Stimulated activated CD4-positive, alpha-beta T cell treated with anti-CD3 and anti-CD28 coated beads, Interleukin-4, amount 100 ng/mL, for 4 hours (primary cell): ENCODE measurements around the gene NT5M.
"Not testable (repeated sequence)": the region's sequence is repeated elsewhere in the genome, so short reads cannot be mapped to it uniquely, and the experiment has no call there.

ENCODE experiments used
- DNase-seq, 2 experiments: peaks; one replicate each; pipeline ENCODE4 v3.0.0-alpha.2; 2020

NT5M gene

DNA sequence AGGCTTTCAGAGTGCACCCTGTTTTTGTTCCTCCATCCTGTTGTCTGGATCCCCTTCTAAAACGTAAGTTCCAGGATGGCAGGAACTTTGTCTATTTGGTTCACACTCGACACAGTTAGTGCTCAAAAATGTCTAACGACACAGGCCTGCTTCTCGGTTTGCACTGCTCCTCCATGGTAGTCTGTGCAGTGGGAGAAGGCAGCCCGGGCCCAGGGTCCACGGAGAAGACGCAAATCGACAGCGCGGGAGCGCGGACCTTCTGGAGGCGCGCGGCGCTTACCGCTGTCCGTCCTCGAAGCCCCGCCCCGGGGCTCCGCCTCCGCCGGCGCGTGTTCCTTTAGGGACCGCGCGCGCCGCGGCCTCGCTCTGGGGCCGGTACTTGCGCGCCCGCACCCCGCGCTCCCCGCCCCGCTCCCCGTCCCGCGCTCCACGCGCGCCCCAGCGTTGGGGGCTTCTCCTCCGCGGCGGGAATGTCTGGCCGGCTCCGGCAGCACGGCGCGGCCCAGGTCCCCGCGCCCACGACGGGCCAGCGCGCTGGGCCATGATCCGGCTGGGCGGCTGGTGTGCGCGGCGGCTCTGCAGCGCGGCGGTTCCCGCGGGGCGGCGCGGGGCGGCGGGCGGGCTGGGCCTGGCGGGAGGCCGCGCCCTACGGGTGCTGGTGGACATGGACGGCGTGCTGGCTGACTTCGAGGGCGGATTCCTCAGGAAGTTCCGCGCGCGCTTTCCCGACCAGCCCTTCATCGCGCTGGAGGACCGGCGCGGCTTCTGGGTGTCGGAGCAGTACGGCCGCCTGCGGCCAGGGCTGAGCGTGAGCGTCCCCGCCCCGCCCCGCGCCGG lies at the start of gene NT5M:
TSS of gene NT5M (plus strand) at position 364 of the 837 bp plus-strand sequence. CDS start at position 542, 178 bp downstream.
- peak; percentile 62 to 73 for DNase-seq

DNA sequence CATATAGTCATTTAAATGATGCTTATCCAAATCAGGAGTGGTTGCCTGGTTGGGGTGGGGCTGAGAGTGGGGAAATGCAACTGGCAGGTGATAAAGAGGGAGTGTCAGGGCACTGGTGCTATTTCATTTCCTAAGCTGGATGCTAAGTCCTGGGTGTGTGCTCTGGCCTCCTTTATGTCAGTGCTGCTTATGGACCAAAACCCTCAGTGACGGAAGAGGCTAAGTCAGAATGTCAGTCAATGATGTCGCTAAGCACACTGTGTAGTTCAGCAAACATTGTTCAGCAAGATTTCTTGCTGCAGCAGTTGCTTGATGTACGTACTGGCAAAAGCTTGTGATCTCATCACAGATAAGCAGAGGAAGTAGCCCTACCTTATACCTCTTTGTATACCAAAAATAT lies 49.8 kb upstream of the NT5M start:
- DNase-seq, result no peak

DNA sequence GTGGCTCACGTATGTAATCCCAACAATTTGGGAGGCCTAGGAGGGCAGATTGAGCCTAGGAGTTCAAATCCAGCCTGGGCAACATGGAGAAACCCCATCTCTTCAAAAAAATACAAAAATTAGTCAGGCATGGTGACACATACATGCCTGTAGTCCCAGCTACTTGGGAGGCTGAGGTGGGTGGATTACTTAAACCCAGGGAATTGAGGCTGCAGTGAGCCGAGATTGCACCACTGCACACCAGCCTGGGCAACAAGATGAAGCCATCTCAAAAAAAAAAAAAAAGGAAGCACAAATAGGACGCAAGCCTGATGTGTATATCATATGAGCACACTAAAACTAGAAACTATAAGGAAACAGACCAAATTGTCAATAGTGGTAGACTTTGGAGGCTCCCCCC lies 49.1 kb upstream of the NT5M start:
- no peak for DNase-seq

DNA sequence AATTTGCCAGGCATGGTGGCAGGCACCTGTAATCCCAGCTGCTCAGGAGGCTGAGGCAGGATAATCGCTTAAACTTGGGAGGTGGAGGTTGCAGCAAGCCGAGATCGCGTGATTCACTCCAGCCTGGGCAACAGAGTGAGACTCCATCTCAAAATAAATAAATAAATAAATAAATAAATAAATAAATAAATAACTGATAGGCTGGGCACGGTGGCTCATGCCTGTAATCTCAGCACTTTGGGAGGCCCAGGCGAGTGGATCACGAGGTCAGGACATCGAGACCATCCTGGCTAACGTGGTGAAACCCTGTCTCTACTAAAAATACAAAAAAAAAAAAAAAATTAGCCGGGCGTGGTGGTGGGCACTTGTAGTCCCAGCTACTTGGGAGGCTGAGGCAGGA lies 47.5 kb upstream of the NT5M start:
- DNase-seq, result not testable (repeated sequence)

DNA sequence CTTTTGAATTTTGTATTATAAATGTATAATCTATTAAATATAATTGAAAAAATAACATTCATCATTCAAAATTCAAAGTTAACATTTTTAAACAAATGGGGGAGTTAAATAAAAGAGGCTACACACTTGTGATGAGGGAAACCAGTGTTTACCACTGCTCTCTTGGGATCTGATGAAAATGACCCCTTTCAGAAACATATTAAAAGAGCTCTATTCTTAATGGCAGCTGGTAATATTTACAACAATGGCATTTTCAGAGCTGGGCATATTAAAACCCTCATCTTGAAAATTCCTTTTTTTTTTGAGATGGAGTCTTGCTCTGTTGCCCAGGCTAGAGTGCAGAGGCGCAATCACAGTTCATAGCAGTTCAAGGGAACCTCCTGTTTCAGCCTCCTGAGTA lies 46.9 kb upstream of the NT5M start:
- DNase-seq, result no peak

DNA sequence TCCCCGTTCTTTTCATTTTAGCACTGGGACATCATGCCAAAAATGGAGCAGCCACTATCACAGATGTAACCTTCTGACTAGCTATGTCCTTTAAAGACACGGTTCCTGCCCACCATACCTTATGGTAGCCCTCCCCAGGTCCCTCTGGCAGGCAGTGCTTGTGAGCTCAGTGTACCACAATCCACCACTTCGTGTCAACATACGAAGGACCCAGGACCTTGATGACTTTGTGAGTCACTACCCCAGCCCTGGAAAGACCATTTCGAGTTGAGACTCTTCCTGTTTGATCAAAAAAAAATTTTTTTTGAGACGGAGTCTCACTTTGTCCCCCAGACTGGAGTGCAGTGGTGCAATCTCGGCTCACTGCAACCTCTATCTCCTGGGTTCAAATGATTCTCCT lies 45.2 kb upstream of the NT5M start:
- DNase-seq, result no peak

DNA sequence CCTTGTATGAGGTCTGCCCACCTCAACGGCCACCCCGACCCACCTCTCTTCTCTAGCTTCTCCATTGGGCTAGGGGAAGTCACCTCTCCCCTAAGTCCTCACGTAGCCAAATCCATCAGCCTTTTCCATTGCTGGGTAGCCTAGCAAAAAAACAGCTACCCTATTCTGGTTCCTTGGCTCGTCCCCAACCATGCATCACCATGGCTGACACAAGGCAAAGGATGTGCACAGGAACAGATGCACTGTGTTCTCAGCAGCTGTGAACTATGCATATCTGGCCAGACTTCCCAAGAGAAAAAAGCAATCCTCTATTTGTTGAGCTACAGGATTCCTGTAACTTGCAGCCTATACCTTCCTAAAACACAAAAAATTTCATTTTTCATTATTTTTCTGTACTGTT lies 44.2 kb upstream of the NT5M start:
- no peak for DNase-seq

DNA sequence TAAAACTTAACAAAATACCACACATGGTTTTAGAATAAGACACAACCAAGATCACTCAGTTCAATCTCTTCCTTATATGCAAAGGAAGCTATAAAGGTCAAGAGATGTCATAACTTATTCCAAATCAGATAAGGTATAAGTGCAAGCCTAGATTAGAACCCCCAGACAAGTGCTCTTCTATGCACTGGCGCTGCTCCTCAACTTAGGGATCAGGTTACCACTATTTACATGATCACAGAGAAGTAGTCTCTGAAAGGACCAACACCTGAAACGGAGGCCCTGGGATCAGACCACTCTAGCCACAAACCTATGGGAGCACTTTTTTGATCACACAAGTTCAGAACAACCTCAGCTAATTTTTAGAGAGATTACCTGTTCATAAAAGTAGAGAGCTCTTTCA lies 38.7 kb upstream of the NT5M start:
- no peak for DNase-seq

DNA sequence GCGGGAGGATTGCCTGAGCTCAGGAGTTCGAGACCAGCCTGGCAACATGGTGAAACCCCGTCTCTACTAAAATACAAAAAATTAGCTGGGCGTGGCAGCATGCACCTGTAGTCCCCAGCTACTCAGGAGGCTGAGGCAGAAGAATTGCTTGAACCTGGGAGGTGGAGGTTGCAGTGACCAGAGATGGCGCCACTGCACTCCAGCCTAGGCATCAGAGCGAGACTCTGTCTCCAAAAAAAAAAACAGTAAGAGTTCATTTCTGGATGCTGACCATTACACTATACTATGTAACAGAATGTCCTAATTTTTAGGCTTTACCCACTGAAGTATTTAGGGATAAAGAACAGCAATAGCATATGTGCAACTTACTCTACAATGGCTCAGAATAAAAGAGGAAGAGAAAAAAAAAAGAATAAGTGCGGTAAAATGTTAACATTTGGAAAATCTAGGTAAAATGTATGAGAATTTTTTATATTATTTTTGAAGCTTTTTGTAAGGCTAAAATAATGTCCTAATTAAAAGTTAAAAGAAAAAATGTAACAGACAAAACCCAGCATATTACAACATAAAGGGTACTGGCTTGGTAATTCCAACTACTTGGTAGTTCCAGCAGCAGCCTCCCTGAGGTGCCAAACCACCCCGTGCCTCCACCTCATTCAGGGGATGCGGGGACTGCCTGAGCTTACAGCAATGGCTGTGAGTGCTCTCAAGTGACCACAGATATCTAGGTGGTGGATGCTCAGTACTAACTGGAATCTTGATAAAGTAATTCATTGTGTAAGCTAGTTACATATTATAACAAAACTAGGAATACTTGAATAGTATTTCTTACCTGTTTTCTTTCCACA lies 33.0 kb upstream of the NT5M start:
- DNase-seq, result no peak

DNA sequence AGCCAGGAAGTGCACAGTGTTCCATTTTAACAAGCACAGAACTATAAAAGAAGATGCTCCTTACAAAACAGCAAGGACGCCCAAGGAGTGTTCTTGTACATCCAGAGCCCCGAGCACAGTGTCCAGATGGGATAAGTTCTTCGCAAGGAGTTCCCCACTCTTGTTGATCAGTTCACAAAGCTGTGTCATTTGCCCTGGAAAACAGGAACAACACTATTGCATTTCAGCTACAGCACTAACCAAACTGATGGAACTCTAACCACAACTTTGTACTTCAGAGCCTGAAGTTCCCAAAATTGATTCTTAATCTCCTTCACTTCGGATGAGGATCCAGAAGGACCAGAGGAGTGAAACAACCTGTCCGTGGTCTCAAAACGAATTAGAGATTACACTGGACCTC lies 27.2 kb upstream of the NT5M start:
- no peak for DNase-seq

DNA sequence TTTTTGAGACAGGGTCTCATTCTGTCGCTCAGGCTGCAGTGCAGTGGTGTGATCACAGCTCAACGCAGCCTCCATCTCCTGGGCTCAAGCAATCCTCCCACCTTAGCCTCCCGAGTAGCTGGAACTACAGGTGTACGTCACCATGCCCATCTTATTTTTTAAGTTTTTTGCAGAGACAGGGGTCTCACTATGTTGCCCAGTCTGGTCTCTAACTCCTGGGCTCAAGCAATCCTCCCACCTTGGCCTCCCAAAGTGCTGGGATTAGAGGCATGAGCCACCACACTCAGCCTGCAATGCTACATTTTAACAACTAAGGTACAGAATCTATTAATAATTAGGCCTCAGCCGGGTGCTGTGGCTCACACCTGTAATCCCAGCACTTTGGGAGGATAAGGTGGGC lies 25.7 kb upstream of the NT5M start:
- not testable (repeated sequence) for DNase-seq

DNA sequence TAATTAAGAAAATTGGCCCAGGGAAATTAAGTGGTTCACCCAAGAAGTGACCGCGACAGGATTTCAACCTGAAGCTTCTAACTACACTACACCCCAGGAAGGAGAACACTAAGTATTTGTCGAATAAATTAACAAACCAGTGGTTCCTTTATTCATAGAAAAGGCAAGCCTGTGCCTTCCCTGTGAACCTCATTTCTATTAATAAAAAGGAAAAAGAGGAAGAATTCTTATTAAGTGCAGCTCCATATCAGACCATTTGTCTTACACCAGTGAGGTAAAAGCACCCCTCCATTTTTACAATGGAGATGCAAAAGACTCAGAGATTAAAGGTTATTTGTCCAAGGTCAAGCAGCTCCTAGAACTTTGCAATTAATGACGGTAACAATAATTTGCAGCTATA lies 23.9 kb upstream of the NT5M start:
- no peak for DNase-seq

DNA sequence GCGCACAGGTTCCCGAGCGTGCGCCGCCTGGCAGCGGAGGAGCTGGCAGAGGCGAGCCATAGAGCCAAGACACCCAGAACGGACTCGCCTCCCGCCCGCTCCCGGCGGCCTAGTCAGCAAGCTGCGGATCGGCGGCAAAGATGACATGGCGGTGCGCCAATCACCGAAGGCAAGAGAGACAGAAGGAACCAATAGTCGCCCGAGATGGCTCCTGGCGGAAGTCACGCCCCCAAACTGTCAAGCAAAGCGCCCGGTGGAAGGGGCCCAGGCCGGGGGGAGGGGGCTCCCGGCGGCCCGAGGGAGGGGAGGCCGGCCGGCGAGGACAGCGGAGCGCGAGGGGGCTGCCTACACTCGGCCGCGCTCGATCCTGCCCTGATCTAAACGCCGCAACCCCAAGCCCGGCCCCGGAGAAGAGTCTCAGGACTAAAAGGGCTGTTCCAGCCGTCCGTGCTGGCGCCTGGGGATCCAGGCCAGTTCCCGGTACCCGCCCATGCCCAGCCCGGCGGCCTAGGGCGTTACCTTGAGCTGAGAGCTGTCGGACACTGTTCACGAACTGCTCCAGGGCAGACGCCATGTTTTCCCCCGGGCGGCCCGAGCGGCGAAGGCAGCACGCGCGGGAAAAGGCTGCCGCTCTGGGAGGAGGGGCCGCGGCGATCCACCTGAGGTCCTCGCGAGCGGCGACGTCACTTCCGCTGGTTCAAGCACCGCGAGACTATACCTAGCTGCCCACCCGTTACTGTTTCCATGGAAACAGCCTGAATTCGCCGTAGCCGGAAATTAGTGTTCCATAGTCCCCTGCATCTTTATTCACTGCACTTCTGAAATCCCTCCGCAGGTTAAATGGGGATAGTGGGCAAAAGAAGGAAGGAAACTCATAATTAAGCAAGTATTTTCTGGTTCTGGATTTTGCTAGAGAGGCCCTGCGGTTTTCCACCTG lies 22.3 kb upstream of the NT5M start, which contains the start of gene COPS3:
TSS of gene COPS3 (minus strand) at position 634 of the 937 bp plus-strand sequence. CDS start at position 574, 60 bp downstream.
- DNase-seq, result peak; percentile 94 to 96

DNA sequence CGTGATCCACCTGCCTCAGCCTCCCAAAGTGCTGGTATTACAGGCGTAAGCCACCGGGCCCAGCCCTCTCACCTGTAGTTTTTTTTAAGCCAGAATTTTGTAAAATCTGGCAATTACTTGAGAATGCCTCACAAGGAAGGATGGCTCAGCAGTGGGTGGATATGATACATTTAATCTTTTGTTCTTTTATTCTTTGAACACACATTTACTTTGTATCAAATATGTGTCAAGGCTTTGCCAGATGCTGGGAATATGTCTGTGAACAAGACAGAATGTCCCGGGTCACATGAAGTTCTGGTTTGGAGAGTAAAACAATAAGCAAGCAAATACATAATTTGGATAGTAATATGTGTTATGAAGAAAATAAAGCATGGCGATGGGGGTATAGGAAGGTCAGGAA lies 17.2 kb upstream of the NT5M start:
- DNase-seq, result no peak

DNA sequence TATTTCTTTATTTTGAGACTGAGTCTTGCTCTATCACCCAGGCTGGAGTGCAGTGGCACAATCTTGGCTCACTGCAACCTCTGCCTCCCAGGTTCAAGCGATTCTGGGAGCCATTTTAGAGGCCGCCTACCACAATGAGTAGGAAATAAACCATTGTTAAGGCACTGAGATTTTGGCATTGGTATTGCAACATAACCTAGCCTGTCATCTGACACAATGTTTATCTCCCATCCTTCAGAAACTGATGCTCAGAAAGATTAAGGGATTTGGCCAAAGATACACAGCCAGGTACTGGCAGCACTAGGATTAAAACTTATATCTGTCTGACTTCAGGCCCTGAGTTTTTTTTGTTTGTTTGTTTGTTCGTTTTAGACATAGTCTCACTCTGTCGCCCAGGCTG lies 14.1 kb upstream of the NT5M start:
- no peak for DNase-seq

DNA sequence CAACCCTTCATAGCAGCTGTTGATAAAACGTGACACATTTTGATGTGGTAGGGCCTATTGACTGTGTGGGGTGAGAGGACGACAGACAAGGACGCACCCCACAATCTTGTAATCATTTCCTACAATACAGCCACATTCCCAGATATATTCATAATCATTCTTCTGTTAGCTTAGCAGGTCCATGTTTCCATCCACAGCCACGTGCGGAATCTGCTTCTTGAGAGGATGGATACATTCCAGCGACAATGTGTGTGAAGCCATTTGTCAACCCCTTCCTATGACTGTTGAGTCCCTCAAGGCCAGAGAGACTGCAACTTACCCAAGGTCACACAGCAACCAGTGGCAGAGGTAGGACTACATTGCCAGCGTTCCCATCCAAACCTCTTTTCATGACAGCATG lies 13.5 kb upstream of the NT5M start:
- DNase-seq, result no peak

DNA sequence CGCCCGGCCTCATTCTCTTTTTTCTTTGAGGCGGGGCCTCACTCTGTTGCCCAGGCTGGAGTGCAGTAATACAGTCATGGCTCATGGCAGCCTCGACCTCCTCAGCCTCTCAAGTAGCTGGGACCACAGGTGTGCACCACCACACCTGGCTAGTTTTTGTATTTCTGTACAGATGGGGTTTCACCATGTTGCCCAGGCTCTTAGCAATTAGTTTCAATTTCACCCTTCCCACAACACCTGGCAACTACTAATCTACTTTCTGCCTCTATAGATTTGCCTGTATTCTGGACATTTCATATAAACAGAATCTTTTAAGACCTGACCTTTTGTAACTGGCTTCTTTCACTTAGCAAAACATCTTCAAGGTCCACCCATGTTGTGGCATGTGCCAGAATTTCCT lies 8.0 kb upstream of the NT5M start:
- DNase-seq, result no peak

DNA sequence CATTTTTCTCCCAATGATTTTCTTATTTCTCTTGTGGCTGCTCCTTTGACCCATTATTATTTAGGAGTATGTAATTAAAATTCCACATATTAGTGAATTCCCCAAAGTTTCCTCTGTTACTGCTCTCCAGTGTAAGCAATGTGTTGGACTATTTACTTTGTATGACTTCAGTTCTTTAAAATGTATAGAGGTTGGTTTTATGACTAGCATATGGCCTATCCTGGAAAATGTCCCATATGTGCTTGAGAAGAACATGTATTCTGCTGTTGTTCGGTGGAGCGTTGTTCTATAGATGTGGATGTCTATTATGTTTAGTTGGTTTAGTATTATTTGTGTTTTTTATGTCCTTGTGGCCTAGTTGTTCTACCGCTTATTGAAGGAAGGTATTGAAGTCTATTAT lies 6.0 kb upstream of the NT5M start:
- no peak for DNase-seq

DNA sequence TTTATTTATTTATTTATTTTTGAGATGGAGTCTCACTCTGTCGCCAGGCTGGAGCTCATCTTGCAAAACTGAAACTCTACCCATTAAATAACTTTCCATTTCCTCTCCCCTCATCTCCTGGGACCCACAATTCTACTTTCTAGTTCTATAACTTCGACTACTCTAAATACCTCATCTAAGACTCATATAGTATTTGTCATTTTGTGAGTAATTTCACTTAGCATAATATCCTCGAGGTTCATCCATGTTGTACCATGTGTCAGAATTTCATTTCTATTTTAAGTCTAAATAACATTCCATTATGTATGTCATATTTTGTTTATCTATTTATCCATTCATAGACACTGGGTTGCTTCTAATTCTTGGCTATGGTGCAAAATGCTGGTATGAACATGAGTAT lies 5.1 kb upstream of the NT5M start:
- DNase-seq, result no peak

DNA sequence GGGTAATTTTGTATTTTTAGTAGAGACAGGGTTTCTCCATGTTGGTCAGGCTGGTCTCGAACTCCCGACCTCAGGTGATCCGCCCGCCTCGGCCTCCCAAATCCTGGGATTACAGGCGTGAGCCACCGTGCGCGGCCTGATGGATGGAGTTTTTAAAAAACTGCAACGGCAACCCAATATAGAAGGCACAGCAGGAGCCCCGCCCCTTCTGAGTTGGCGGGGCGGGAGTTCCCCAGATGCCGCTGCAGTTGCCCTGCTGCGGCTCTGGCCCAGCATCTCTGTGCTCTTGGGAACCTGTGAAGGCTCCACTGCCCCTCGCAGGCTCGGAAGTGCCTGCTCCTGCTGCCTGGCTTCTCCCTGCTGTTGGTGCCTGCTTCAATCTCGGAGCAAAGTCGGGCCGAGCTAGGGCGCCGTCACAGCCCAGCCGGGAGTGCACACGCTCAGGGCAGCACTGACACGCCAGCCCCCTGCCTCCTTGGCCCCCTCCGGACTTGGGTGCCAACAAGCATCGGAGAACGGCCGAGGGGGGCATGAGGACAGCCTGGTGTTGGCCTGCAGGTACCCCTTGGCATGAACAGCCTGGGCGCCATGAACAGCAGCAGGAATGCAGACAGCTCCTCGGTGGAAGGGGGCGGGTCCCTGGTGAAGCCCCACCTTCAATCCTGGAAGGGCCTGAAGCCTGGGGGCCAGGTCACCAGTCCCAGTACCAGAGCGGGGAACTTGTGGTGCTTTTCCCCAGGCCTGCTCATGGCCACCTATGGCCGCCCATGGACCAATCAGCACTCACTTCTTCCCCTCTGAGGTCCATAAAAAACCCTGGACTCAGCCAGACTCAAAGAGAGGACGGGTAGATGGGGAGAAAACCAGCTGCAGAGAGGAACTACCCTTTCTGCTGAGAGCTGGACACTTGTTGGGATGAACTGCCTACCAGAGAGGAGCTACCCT lies 2.3 kb upstream of the NT5M start:
- DNase-seq, result peak; percentile 58

DNA sequence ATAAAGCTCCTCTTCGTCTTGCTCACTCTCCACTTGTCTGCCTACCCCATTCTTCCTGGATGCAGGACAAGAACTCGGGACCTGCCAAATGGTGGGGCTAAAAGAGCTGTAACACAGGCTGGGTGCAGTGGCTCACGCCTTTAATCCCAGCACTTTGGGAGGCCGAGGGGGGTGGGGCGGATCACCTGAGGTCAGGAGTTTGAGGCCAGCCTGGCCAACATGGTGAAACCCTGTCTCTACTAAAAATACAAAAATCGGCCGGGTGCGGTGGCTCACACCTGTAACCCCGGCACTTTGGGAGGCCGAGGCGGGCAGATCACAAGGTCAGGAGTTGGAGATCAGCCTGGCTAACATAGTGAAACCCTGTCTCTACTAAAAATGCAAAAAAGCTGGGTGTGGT lies 1.5 kb upstream of the NT5M start:
- not testable (repeated sequence) for DNase-seq
